SK-N-SH treated with all-trans-retinoic acid at 6 μM for 48 hours (cell line): Measurements from ENCODE around the gene SRSF4.

Source experiments
- ATAC-seq: fragments of 200-7000 bp; cut with Tn5 transposase; 3 replicates; pipeline ENCODE4 v1.9.1; 2020; ENCODE audit warnings: mild to moderate bottlenecking, moderate library complexity
- ARNTL ChIP-seq: fragments of 450-650 bp; formaldehyde crosslinking; IDR thresholded peaks from 2 replicates; pipeline ENCODE4 v1.5.0; 2020; ENCODE audit warnings: low read depth, mild to moderate bottlenecking, moderate library complexity, borderline replicate concordance
- BACH2 ChIP-seq: fragments of 250-450 bp; sonication (Bioruptor Pico); IDR thresholded peaks from 2 replicates; pipeline ENCODE4 v1.9.0; 2021; ENCODE audit warnings: mild to moderate bottlenecking, borderline replicate concordance
- CSDC2 ChIP-seq: fragments of 250-450 bp; sonication (Bioruptor Pico); IDR thresholded peaks from 2 replicates; pipeline ENCODE4 v1.5.0; 2020; ENCODE audit warnings: mild to moderate bottlenecking, moderate library complexity
- ESRRG ChIP-seq: fragments of 250-450 bp; sonication (Bioruptor Pico); IDR thresholded peaks from 2 replicates; pipeline ENCODE4 v1.6.1; 2021; ENCODE audit warnings: mild to moderate bottlenecking
- GLIS3 ChIP-seq: fragments of 250-450 bp; sonication (Bioruptor Pico); IDR thresholded peaks from 2 replicates; pipeline ENCODE4 v1.5.0; 2020; ENCODE audit warnings: mild to moderate bottlenecking, moderate library complexity
- ISL1 ChIP-seq: fragments of 250-450 bp; sonication (Bioruptor Pico); IDR thresholded peaks from 2 replicates; pipeline ENCODE4 v2.1.2; 2022; ENCODE audit warnings: mild to moderate bottlenecking, moderate library complexity
- OSR1 ChIP-seq: fragments of 250-450 bp; sonication (Bioruptor Pico); IDR thresholded peaks from 2 replicates; pipeline ENCODE4 v1.8.0; 2022; ENCODE audit warnings: moderate library complexity, mild to moderate bottlenecking, inconsistent platforms
- PPARA ChIP-seq: fragments of 250-450 bp; sonication (Bioruptor Pico); IDR thresholded peaks from 2 replicates; pipeline ENCODE4 v1.5.0; 2020; ENCODE audit warnings: mild to moderate bottlenecking, borderline replicate concordance
- RARB ChIP-seq: fragments of 250-450 bp; sonication (Bioruptor Pico); IDR thresholded peaks from 2 replicates; pipeline ENCODE4 v1.8.0; 2021; ENCODE audit warnings: mild to moderate bottlenecking, moderate library complexity
- SNAI2 ChIP-seq: fragments of 250-450 bp; sonication (Bioruptor Pico); IDR thresholded peaks from 2 replicates; pipeline ENCODE4 v1.5.0; 2020; ENCODE audit warnings: mild to moderate bottlenecking, moderate library complexity
- TCF4 ChIP-seq: fragments of 250-450 bp; sonication (Bioruptor Pico); IDR thresholded peaks from 2 replicates; pipeline ENCODE4 v1.8.0; 2021; ENCODE audit warnings: mild to moderate bottlenecking, moderate library complexity, borderline replicate concordance
- TOX ChIP-seq: fragments of 250-450 bp; sonication (Bioruptor Pico); IDR thresholded peaks from 2 replicates; pipeline ENCODE4 v1.8.0; 2021; ENCODE audit warnings: mild to moderate bottlenecking, moderate library complexity, borderline replicate concordance
- ZC3H10 ChIP-seq: fragments of 250-450 bp; sonication (Bioruptor Pico); IDR thresholded peaks from 2 replicates; pipeline ENCODE4 v1.5.1; 2021; ENCODE audit warnings: mild to moderate bottlenecking, moderate library complexity
- ZFP3 ChIP-seq: fragments of 250-450 bp; sonication (Bioruptor Pico); IDR thresholded peaks from 2 replicates; pipeline ENCODE4 v1.5.0; 2020; ENCODE audit warnings: mild to moderate bottlenecking, moderate library complexity
- ZFP30 ChIP-seq: fragments of 450-650 bp; formaldehyde crosslinking; IDR thresholded peaks from 2 replicates; pipeline ENCODE4 v1.5.0; 2022; ENCODE audit warnings: mild to moderate bottlenecking, moderate library complexity
- ZNF565 ChIP-seq: fragments of 450-650 bp; formaldehyde crosslinking; conservative IDR thresholded peaks from 2 replicates; pipeline ENCODE4 v1.5.0; 2020; ENCODE audit warnings: low read depth, mild to moderate bottlenecking, moderate library complexity
- ZNF70 ChIP-seq: fragments of 450-650 bp; formaldehyde crosslinking; IDR thresholded peaks from 2 replicates; pipeline ENCODE4 v1.5.0; 2020; ENCODE audit warnings: mild to moderate bottlenecking, moderate library complexity
- ZNF8 ChIP-seq: fragments of 450-650 bp; formaldehyde crosslinking; IDR thresholded peaks from 2 replicates; pipeline ENCODE4 v1.5.0; 2020; ENCODE audit warnings: mild to moderate bottlenecking, moderate library complexity
- TF ChIP-seq, protein P1 (sequence below): fragments of 250-450 bp; sonication (Bioruptor Pico); IDR thresholded peaks from 2 replicates; pipeline ENCODE4 v1.5.1; 2021; ENCODE audit warnings: mild to moderate bottlenecking, moderate library complexity
- TF ChIP-seq, protein P2 (sequence below): fragments of 250-450 bp; sonication (Bioruptor Pico); IDR thresholded peaks from 2 replicates; pipeline ENCODE4 v1.5.0; 2020; ENCODE audit warnings: mild to moderate bottlenecking, moderate library complexity
- TF ChIP-seq, protein P3 (sequence below): fragments of 250-450 bp; sonication (Bioruptor Pico); IDR thresholded peaks from 2 replicates; pipeline ENCODE4 v1.5.1; 2020; ENCODE audit warnings: low read depth, mild to moderate bottlenecking, moderate library complexity
- TF ChIP-seq, protein P4 (sequence below): fragments of 250-450 bp; sonication (Bioruptor Pico); IDR thresholded peaks from 2 replicates; pipeline ENCODE4 v1.8.0; 2021; ENCODE audit warnings: low read depth, mild to moderate bottlenecking, moderate library complexity, borderline replicate concordance
- TF ChIP-seq, protein P5 (sequence below): fragments of 250-450 bp; sonication (Bioruptor Pico); IDR thresholded peaks from 2 replicates; pipeline ENCODE4 v1.8.0; 2020; ENCODE audit warnings: mild to moderate bottlenecking, moderate library complexity, borderline replicate concordance

The SRSF4 gene

DNA sequence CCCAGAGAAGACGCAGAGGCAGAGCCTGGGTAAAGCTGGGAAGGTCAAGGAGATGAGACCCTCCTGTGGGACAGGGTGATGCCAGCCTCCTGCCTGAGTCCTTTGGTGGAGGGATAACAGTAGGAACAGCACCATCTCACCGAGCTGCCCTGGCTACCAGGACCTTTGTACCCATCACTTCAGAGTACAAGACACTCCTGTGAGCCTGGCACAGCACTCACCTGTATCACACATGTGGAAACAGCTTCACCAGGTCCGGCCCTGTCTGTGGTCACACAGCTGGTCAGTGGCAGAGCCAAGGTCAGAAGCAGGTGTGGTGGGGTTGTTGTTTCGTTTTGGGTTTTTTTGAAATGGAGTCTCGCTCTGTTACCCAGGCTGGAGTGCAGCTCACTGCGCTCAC, 53.0 kb downstream of the SRSF4 start:
- ATAC-seq = no peak
- TF ChIP-seq ZFP30 (CRISPR knock-in tag) (no peak), ZC3H10 (CRISPR knock-in tag) (no peak), ZNF70 (CRISPR knock-in tag) (no peak), RARB (CRISPR knock-in tag) (no peak), OSR1 (no peak), BACH2 (CRISPR knock-in tag) (no peak), ZFP3 (CRISPR knock-in tag) (no peak), ESRRG (CRISPR knock-in tag) (no peak), GLIS3 (CRISPR knock-in tag) (no peak), ZNF8 (CRISPR knock-in tag) (no peak), CSDC2 (CRISPR knock-in tag) (no peak), ARNTL (CRISPR knock-in tag) (no peak), TOX (CRISPR knock-in tag) (no peak), PPARA (CRISPR knock-in tag) (no peak), SNAI2 (CRISPR knock-in tag) (no peak)
- TF ChIP-seq, protein P1, sequence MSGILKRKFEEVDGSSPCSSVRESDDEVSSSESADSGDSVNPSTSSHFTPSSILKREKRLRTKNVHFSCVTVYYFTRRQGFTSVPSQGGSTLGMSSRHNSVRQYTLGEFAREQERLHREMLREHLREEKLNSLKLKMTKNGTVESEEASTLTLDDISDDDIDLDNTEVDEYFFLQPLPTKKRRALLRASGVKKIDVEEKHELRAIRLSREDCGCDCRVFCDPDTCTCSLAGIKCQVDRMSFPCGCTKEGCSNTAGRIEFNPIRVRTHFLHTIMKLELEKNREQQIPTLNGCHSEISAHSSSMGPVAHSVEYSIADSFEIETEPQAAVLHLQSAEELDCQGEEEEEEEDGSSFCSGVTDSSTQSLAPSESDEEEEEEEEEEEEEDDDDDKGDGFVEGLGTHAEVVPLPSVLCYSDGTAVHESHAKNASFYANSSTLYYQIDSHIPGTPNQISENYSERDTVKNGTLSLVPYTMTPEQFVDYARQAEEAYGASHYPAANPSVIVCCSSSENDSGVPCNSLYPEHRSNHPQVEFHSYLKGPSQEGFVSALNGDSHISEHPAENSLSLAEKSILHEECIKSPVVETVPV (CRISPR knock-in tag) = no peak
- TF ChIP-seq, protein P2, sequence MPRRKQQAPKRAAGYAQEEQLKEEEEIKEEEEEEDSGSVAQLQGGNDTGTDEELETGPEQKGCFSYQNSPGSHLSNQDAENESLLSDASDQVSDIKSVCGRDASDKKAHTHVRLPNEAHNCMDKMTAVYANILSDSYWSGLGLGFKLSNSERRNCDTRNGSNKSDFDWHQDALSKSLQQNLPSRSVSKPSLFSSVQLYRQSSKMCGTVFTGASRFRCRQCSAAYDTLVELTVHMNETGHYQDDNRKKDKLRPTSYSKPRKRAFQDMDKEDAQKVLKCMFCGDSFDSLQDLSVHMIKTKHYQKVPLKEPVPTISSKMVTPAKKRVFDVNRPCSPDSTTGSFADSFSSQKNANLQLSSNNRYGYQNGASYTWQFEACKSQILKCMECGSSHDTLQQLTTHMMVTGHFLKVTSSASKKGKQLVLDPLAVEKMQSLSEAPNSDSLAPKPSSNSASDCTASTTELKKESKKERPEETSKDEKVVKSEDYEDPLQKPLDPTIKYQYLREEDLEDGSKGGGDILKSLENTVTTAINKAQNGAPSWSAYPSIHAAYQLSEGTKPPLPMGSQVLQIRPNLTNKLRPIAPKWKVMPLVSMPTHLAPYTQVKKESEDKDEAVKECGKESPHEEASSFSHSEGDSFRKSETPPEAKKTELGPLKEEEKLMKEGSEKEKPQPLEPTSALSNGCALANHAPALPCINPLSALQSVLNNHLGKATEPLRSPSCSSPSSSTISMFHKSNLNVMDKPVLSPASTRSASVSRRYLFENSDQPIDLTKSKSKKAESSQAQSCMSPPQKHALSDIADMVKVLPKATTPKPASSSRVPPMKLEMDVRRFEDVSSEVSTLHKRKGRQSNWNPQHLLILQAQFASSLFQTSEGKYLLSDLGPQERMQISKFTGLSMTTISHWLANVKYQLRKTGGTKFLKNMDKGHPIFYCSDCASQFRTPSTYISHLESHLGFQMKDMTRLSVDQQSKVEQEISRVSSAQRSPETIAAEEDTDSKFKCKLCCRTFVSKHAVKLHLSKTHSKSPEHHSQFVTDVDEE (CRISPR knock-in tag) = no peak
- TF ChIP-seq, protein P3, sequence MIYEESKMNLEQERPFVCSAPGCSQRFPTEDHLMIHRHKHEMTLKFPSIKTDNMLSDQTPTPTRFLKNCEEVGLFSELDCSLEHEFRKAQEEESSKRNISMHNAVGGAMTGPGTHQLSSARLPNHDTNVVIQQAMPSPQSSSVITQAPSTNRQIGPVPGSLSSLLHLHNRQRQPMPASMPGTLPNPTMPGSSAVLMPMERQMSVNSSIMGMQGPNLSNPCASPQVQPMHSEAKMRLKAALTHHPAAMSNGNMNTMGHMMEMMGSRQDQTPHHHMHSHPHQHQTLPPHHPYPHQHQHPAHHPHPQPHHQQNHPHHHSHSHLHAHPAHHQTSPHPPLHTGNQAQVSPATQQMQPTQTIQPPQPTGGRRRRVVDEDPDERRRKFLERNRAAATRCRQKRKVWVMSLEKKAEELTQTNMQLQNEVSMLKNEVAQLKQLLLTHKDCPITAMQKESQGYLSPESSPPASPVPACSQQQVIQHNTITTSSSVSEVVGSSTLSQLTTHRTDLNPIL (CRISPR knock-in tag) = no peak
- TF ChIP-seq, protein P4, sequence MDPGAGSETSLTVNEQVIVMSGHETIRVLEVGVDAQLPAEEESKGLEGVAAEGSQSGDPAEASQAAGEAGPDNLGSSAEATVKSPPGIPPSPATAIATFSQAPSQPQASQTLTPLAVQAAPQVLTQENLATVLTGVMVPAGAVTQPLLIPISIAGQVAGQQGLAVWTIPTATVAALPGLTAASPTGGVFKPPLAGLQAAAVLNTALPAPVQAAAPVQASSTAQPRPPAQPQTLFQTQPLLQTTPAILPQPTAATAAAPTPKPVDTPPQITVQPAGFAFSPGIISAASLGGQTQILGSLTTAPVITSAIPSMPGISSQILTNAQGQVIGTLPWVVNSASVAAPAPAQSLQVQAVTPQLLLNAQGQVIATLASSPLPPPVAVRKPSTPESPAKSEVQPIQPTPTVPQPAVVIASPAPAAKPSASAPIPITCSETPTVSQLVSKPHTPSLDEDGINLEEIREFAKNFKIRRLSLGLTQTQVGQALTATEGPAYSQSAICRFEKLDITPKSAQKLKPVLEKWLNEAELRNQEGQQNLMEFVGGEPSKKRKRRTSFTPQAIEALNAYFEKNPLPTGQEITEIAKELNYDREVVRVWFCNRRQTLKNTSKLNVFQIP (CRISPR knock-in tag) = no peak
- TF ChIP-seq, all 23 proteins: peak for 0

DNA sequence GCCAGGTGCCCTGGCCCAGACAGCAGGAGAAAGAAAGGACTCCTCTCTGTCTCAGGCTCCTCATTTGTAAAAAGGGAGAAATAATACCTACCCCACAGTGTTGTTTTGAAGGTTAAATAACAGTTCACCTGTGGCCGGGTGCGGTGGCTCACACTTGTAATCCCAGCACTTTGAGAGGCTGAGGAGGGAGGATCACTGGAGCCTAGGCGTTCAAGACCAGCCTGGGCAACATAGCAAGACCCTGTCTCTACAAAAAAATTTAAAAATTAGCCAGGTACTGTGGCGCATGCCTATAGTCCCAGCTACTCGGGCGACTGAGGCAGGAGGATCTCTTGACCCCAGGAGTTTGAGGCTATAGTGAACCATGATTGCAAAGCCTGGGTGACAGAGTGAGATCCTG, 55.5 kb downstream of the SRSF4 start:
- no peak for ATAC-seq

More for the DNA sequence above, 55.5 kb downstream of the SRSF4 start:
- TF ChIP-seq ISL1 (CRISPR knock-in tag) (no peak), GLIS3 (CRISPR knock-in tag) (no peak), PPARA (CRISPR knock-in tag) (no peak), CSDC2 (CRISPR knock-in tag) (no peak), TCF4 (CRISPR knock-in tag) (no peak), TOX (CRISPR knock-in tag) (no peak), ARNTL (CRISPR knock-in tag) (no peak), OSR1 (no peak), ZC3H10 (CRISPR knock-in tag) (no peak), ZNF8 (CRISPR knock-in tag) (no peak), BACH2 (CRISPR knock-in tag) (no peak), ZNF565 (CRISPR knock-in tag) (no peak), ZFP3 (CRISPR knock-in tag) (no peak), SNAI2 (CRISPR knock-in tag) (no peak), ESRRG (CRISPR knock-in tag) (no peak), RARB (CRISPR knock-in tag) (no peak)
- TF ChIP-seq, protein P1 (CRISPR knock-in tag) = no peak
- TF ChIP-seq, protein P4 (CRISPR knock-in tag) = no peak
- TF ChIP-seq, protein P5, sequence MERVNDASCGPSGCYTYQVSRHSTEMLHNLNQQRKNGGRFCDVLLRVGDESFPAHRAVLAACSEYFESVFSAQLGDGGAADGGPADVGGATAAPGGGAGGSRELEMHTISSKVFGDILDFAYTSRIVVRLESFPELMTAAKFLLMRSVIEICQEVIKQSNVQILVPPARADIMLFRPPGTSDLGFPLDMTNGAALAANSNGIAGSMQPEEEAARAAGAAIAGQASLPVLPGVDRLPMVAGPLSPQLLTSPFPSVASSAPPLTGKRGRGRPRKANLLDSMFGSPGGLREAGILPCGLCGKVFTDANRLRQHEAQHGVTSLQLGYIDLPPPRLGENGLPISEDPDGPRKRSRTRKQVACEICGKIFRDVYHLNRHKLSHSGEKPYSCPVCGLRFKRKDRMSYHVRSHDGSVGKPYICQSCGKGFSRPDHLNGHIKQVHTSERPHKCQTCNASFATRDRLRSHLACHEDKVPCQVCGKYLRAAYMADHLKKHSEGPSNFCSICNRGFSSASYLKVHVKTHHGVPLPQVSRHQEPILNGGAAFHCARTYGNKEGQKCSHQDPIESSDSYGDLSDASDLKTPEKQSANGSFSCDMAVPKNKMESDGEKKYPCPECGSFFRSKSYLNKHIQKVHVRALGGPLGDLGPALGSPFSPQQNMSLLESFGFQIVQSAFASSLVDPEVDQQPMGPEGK (CRISPR knock-in tag) = no peak
- TF ChIP-seq, protein P2 (CRISPR knock-in tag) = no peak
